B cell (primary cell): ENCODE measurements around the gene CHRNG. TPM values are rescaled to one million over a fixed set of nuclear protein-coding genes. Genes with fewer than 3 reads are reported as not detected.

Experiments used
- ATAC-seq: fragments of 200-7000 bp; cut with Tn5 transposase; one replicate; pipeline ENCODE4 v1.10.0; 2021; ENCODE audit warnings: low read depth, mild to moderate bottlenecking, moderate number of reproducible peaks, moderate library complexity
- CTCF ChIA-PET: fragments of 350-600 bp; sonication (Branson Sonifier 250); formaldehyde crosslinking; loops from one replicate; lab custom pipeline; 2021; ENCODE audit warnings: antibody characterized with exemption, inconsistent platforms; lab: Charles Lee
- POLR2A ChIA-PET: fragments of 350-600 bp; sonication (Branson Sonifier 250); formaldehyde crosslinking; loops from one replicate; lab custom pipeline; 2021; ENCODE audit warnings: antibody characterized with exemption; lab: Charles Lee
- DNase-seq: peaks from one replicate; pipeline ENCODE4 v3.0.0; 2013
- H2AFZ ChIP-seq: 2 replicates; pipeline ENCODE4 v1.6.1; 2012; ENCODE audit warnings: mild to moderate bottlenecking, low read depth, low read length; ENCODE audit not compliant: insufficient read depth, poor library complexity, severe bottlenecking
- H3K27ac ChIP-seq, 2 donors: 1 replicate in 1 of 2; 2 replicates in 1 of 2; pipeline ENCODE4 v1.5.1; 2012 to 2013; ENCODE audit warnings: low read length in 2 of 2, mild to moderate bottlenecking in 2 of 2, moderate library complexity in 1 of 2
- H3K27me3 ChIP-seq, 4 experiments: fragments of 200-600 bp in 1 of 4; sonication (generic) in 1 of 4; replicated peaks in 1 of 4; 1 replicate in 2 of 4; 2 replicates in 2 of 4; pipeline versions ENCODE4 v1.6.1 to v1.7.0; 2013 to 2016; ENCODE audit warnings: low read length in 3 of 4, mild to moderate bottlenecking in 2 of 4, mixed read lengths in 1 of 4, moderate library complexity in 1 of 4; ENCODE audit not compliant: insufficient read depth in 4 of 4, control insufficient read depth in 3 of 4; ENCODE audit errors: control extremely low read depth in 1 of 4
- H3K36me3 ChIP-seq, 2 experiments: replicated peaks in 1 of 2; 1 replicate in 1 of 2; 2 replicates in 1 of 2; pipeline versions ENCODE4 v1.6.1 to v1.7.1; 2013; ENCODE audit warnings: low read length in 1 of 2; ENCODE audit not compliant: insufficient read depth in 2 of 2, control insufficient read depth in 1 of 2; ENCODE audit errors: control extremely low read depth in 1 of 2, extremely low read depth in 1 of 2
- H3K4me1 ChIP-seq, 2 donors: fragments of 200-600 bp in 1 of 2; sonication (generic) in 1 of 2; 1 replicate in 1 of 2; 2 replicates in 1 of 2; pipeline versions ENCODE4 v1.5.1 to v1.6.1; 2013 to 2017; ENCODE audit warnings: low read length in 2 of 2; ENCODE audit not compliant: control insufficient read depth in 2 of 2, insufficient read depth in 2 of 2
- H3K4me2 ChIP-seq: replicated peaks from 2 replicates; pipeline ENCODE3; 2012; ENCODE audit warnings: mild to moderate bottlenecking, low read depth, low read length; ENCODE audit not compliant: poor library complexity, severe bottlenecking
- H3K4me3 ChIP-seq, 5 experiments: fragments of 200-600 bp in 1 of 5; sonication (generic) in 1 of 5; 1 replicate in 3 of 5; 2 replicates in 2 of 5; pipeline versions ENCODE4 v1.5.1 to v1.7.0; 2011 to 2016; ENCODE audit warnings: low read length in 4 of 5, mild to moderate bottlenecking in 4 of 5, low read depth in 2 of 5, control low read depth in 1 of 5, moderate library complexity in 1 of 5; ENCODE audit not compliant: insufficient read depth in 1 of 5; ENCODE audit errors: control extremely low read depth in 1 of 5, extremely low read depth in 1 of 5
- H3K79me2 ChIP-seq: fragments of 200-600 bp; sonication (generic); one replicate; pipeline ENCODE4 v1.6.0; 2016; ENCODE audit warnings: low read length; ENCODE audit not compliant: control insufficient read depth, insufficient read depth
- H3K9ac ChIP-seq: fragments of 200-600 bp; sonication (generic); 2 replicates; pipeline ENCODE4 v1.6.1; 2017; ENCODE audit warnings: mild to moderate bottlenecking, low read length, moderate library complexity
- H3K9me3 ChIP-seq, 3 donors: one replicate each; pipeline versions ENCODE4 v1.6.1 to v1.7.1; 2013; ENCODE audit warnings: low read length in 2 of 3; ENCODE audit not compliant: control insufficient read depth in 2 of 3, insufficient read depth in 1 of 3; ENCODE audit errors: control extremely low read depth in 1 of 3
- H4K20me1 ChIP-seq: 2 replicates; pipeline ENCODE4 v1.6.0; 2012; ENCODE audit warnings: mild to moderate bottlenecking, low read length; ENCODE audit not compliant: insufficient read depth, control insufficient read depth, poor library complexity, severe bottlenecking
- H3K27ac Mint-ChIP-seq: one replicate; pipeline ENCODE4 v1.8.0; 2021; ENCODE audit warnings: mixed read lengths
- H3K27me3 Mint-ChIP-seq: one replicate; pipeline ENCODE4 v1.8.0; 2021; ENCODE audit warnings: mixed read lengths
- H3K4me1 Mint-ChIP-seq: one replicate; pipeline ENCODE4 v1.8.0; 2021; ENCODE audit warnings: mixed read lengths
- H3K4me3 Mint-ChIP-seq: one replicate; pipeline ENCODE4 v1.8.0; 2021; ENCODE audit warnings: mixed read lengths
- H3K9me3 Mint-ChIP-seq: one replicate; pipeline ENCODE4 v1.8.0; 2022; ENCODE audit warnings: mixed read lengths; ENCODE audit not compliant: insufficient read depth
- CTCF ChIP-seq: fragments of 200-600 bp; IDR thresholded peaks from one replicate; pipeline ENCODE4 v1.8.0; 2022; ENCODE audit warnings: antibody characterized with exemption, mild to moderate bottlenecking
- EZH2 ChIP-seq: IDR thresholded peaks from 2 replicates; pipeline ENCODE4 v1.6.1; 2012; ENCODE audit warnings: borderline replicate concordance, low read depth, mild to moderate bottlenecking, moderate library complexity, low read length; ENCODE audit not compliant: insufficient read depth, poor library complexity, severe bottlenecking
- WGBS: methylation state at CpG from one replicate; pipeline ENCODE4 v1.1.5; 2013; ENCODE audit warnings: missing lambda C conversion rate; ENCODE audit not compliant: insufficient coverage; 5-methylcytosine and 5-hydroxymethylcytosine counted together
- intact Hi-C: fragments of 100-400 bp; cut with micrococcal nuclease; formaldehyde crosslinking; loops from one replicate; pipeline ENCODE4 v1.10.0; 2022
- polyA plus RNA-seq: library from polyadenylated mRNA; depleted of rRNA; stranded (reverse); fragments of >200 nt; gene quantifications from 2 replicates; pipeline ENCODE4 v1.2.3, GENCODE V29; 2012
- total RNA-seq, 2 donors: library from RNA; stranded (reverse); fragments of 120-200 nt in 1 of 2; gene quantifications; 1 replicate in 1 of 2; 2 replicates in 1 of 2; pipeline versions ENCODE4 v1.2.3 to v1.2.4, GENCODE V29; 2013 to 2022

CHRNG gene
- total and polyA plus RNA-seq, 2 donors (not counting 1 experiment from before 2014, with no cell fraction given): not detected

GRCh38 chr2:232515639-232516038, 23.9 kb upstream of the CHRNG start:
- ATAC-seq (no peak), DNase-seq (no peak)
- TF ChIP-seq EZH2: no peak
- no peak for TF ChIP-seq CTCF
- no peak overlapping the region for H3K27ac Mint-ChIP-seq
- peaks cover 18% of the 10 kb centered on the region for H3K27me3 Mint-ChIP-seq
- no peak overlapping the region for H3K9ac ChIP-seq
- H3K27ac ChIP-seq: no peak overlapping the region
- no peaks in the 10 kb centered on the region for H3K4me1 Mint-ChIP-seq
- no peaks in the 10 kb centered on the region for H3K9me3 ChIP-seq
- no peaks in the 10 kb centered on the region for H3K79me2 ChIP-seq
- peaks cover 0 to 3% (median 0%) of the 10 kb centered on the region in 4 experiments for H3K27me3 ChIP-seq
- no peak overlapping the region for H3K4me2 ChIP-seq
- POLR2A ChIA-PET: no interaction called here
- no peak overlapping the region for H3K4me3 ChIP-seq
- intact Hi-C loops: no loop called here
- H3K4me1 ChIP-seq: no peaks in the 10 kb centered on the region
- CTCF ChIA-PET: no interaction called here
- H3K9me3 Mint-ChIP-seq: no peaks in the 10 kb centered on the region
- no peaks in the 10 kb centered on the region for H3K36me3 ChIP-seq
- H4K20me1 ChIP-seq: no peaks in the 10 kb centered on the region
- H2AFZ ChIP-seq: no peak overlapping the region
- H3K4me3 Mint-ChIP-seq: no peak overlapping the region
- 77% methylated on average over 6 of the region's 7 CpGs for WGBS

GRCh38 chr2:232516551-232516950, 22.9 kb upstream of the CHRNG start:
- Histone ChIP-seq H3K4me3 (no peak overlapping the region), H3K79me2 (no peaks in the 10 kb centered on the region), H3K4me1 (peaks cover 2% of the 10 kb centered on the region in 2 donors), H4K20me1 (no peaks in the 10 kb centered on the region), H3K9ac (no peak overlapping the region), H2AFZ (no peak overlapping the region), H3K36me3 (no peaks in the 10 kb centered on the region), H3K4me2 (no peak overlapping the region), H3K27ac (no peak overlapping the region), H3K9me3 (peaks cover 0 to 3% (median 0%) of the 10 kb centered on the region in 3 donors), H3K27me3 (peaks cover 0 to 12% (median 4%) of the 10 kb centered on the region in 4 experiments)
- 100% methylated on average over 1 of the region's 3 CpGs for WGBS
- Mint-ChIP-seq H3K27me3 (peaks cover 21% of the 10 kb centered on the region), H3K4me3 (no peak overlapping the region), H3K9me3 (no peaks in the 10 kb centered on the region), H3K27ac (peak overlapping the region; percentile 24), H3K4me1 (peaks cover 2% of the 10 kb centered on the region)
- TF ChIP-seq CTCF (no peak), EZH2 (no peak)
- no peak for ATAC-seq
- intact Hi-C loops: no loop called here
- POLR2A ChIA-PET: no interaction called here
- CTCF ChIA-PET: no interaction called here
- no peak for DNase-seq
